Activated CD8-positive, alpha-beta T cell treated with anti-CD3 and anti-CD28 coated beads for 36 hours (primary cell): ENCODE data around the gene CFAP47. TPM values are rescaled to one million over a fixed set of nuclear protein-coding genes. Genes with fewer than 3 reads are reported as not detected.
"Not testable (repeated sequence)": the region's sequence is repeated elsewhere in the genome, so short reads cannot be mapped to it uniquely, and the experiment has no call there.

Experiments used
- ATAC-seq: fragments of 200-7000 bp; cut with Tn5 transposase; one replicate; pipeline ENCODE4 v1.10.0; 2021; ENCODE audit warnings: mild to moderate bottlenecking, moderate library complexity
- CTCF ChIA-PET: fragments of 350-600 bp; sonication (Branson Sonifier 250); formaldehyde crosslinking; loops from one replicate; lab custom pipeline; 2021; ENCODE audit warnings: antibody characterized with exemption; lab: Charles Lee
- POLR2A ChIA-PET: fragments of 350-600 bp; sonication (Branson Sonifier 250); formaldehyde crosslinking; loops from one replicate; lab custom pipeline; 2021; ENCODE audit warnings: antibody characterized with exemption; lab: Charles Lee
- DNase-seq: peaks from one replicate; pipeline ENCODE4 v3.0.0-alpha.2; 2020
- H3K27ac Mint-ChIP-seq: one replicate; pipeline ENCODE4 v1.8.0; 2021; ENCODE audit warnings: mild to moderate bottlenecking, mixed read lengths
- H3K27me3 Mint-ChIP-seq: one replicate; pipeline ENCODE4 v1.8.0; 2021; ENCODE audit warnings: mixed read lengths
- H3K36me3 Mint-ChIP-seq: one replicate; pipeline ENCODE4 v1.8.0; 2021; ENCODE audit warnings: low read depth, mixed read lengths
- H3K4me1 Mint-ChIP-seq: one replicate; pipeline ENCODE4 v1.8.0; 2021; ENCODE audit warnings: low read depth, mixed read lengths
- H3K4me3 Mint-ChIP-seq: one replicate; pipeline ENCODE4 v1.8.0; 2021; ENCODE audit warnings: mild to moderate bottlenecking, moderate library complexity, mixed read lengths
- H3K9me3 Mint-ChIP-seq: one replicate; pipeline ENCODE4 v1.8.0; 2021; ENCODE audit warnings: mixed read lengths
- CTCF ChIP-seq: fragments of 200-600 bp; IDR thresholded peaks from one replicate; pipeline ENCODE4 v1.8.0; 2022; ENCODE audit warnings: antibody characterized with exemption, mild to moderate bottlenecking
- intact Hi-C: fragments of 100-400 bp; cut with micrococcal nuclease; formaldehyde crosslinking; loops from one replicate; pipeline ENCODE4 v1.10.0; 2022
- total RNA-seq, 2 experiments: library from RNA; stranded (reverse); gene quantifications; one replicate each; pipeline ENCODE4 v1.2.3, GENCODE V29; 2021

Gene CFAP47
- total RNA-seq, 2 experiments from 2014 or later: not detected

GRCh38 chrX:36007207-36007606, 87.7 kb downstream of the CFAP47 start:
- DNase-seq (no peak), ATAC-seq (no peak)
- TF ChIP-seq CTCF: no peak
- intact Hi-C loops: no loop called here
- H3K27ac Mint-ChIP-seq: no peak overlapping the region
- H3K4me1 Mint-ChIP-seq: no peaks in the 10 kb centered on the region
- POLR2A ChIA-PET: no interaction called here
- no peaks in the 10 kb centered on the region for H3K27me3 Mint-ChIP-seq
- H3K4me3 Mint-ChIP-seq: no peak overlapping the region
- H3K9me3 Mint-ChIP-seq: no peaks in the 10 kb centered on the region
- CTCF ChIA-PET: no interaction called here
- H3K36me3 Mint-ChIP-seq: no peaks in the 10 kb centered on the region

GRCh38 chrX:36019125-36019524, 99.6 kb downstream of the CFAP47 start:
- no peaks in the 10 kb centered on the region for H3K4me1 Mint-ChIP-seq
- H3K4me3 Mint-ChIP-seq: no peak overlapping the region
- no peaks in the 10 kb centered on the region for H3K27me3 Mint-ChIP-seq
- peaks cover 1% of the 10 kb centered on the region for H3K9me3 Mint-ChIP-seq
- ChIA-PET POLR2A (no interaction called here), CTCF (no interaction called here)
- H3K27ac Mint-ChIP-seq: no peak overlapping the region
- no peak for TF ChIP-seq CTCF
- intact Hi-C loops: no loop called here
- ATAC-seq (no peak), DNase-seq (no peak)
- H3K36me3 Mint-ChIP-seq: no peaks in the 10 kb centered on the region

GRCh38 chrX:36035550-36035949, 116.0 kb downstream of the CFAP47 start:
- ChIA-PET CTCF (no interaction called here), POLR2A (no interaction called here)
- Mint-ChIP-seq H3K36me3 (no peaks in the 10 kb centered on the region), H3K4me3 (no peak overlapping the region), H3K4me1 (no peaks in the 10 kb centered on the region), H3K27me3 (no peaks in the 10 kb centered on the region), H3K9me3 (no peaks in the 10 kb centered on the region), H3K27ac (no peak overlapping the region)
- DNase-seq (no peak), ATAC-seq (no peak)
- intact Hi-C loops: no loop called here
- no peak for TF ChIP-seq CTCF

GRCh38 chrX:36062778-36063177, 143.2 kb downstream of the CFAP47 start:
- DNase-seq: no peak
- ChIA-PET POLR2A (no interaction called here), CTCF (no interaction called here)
- Mint-ChIP-seq H3K9me3 (no peaks in the 10 kb centered on the region), H3K4me3 (no peak overlapping the region), H3K36me3 (no peaks in the 10 kb centered on the region), H3K4me1 (no peaks in the 10 kb centered on the region), H3K27me3 (no peaks in the 10 kb centered on the region), H3K27ac (no peak overlapping the region)
- intact Hi-C loops: no loop called here
- ATAC-seq: no peak
- TF ChIP-seq CTCF: no peak

- POLR2A ChIA-PET: no interaction called here
- no peak for ATAC-seq
- Mint-ChIP-seq H3K27ac (no peak overlapping the region), H3K36me3 (no peaks in the 10 kb centered on the region), H3K27me3 (no peaks in the 10 kb centered on the region), H3K9me3 (peaks cover 4% of the 10 kb centered on the region), H3K4me3 (no peak overlapping the region), H3K4me1 (no peaks in the 10 kb centered on the region)
- DNase-seq: no peak
- no peak for TF ChIP-seq CTCF
- intact Hi-C loops: no loop called here
- CTCF ChIA-PET: no interaction called here
These were observed 151.5 kb downstream of the CFAP47 start for GRCh38 chrX:36071061-36071460.

- not testable (repeated sequence) for H3K27me3 Mint-ChIP-seq
These were observed 155.5 kb downstream of the CFAP47 start for GRCh38 chrX:36075009-36075408.

More at GRCh38 chrX:36075009-36075408, 155.5 kb downstream of the CFAP47 start:
- H3K27ac Mint-ChIP-seq, intact Hi-C loops, POLR2A ChIA-PET, ATAC-seq, H3K36me3 Mint-ChIP-seq, H3K4me3 Mint-ChIP-seq, H3K4me1 Mint-ChIP-seq, CTCF ChIA-PET, H3K9me3 Mint-ChIP-seq, DNase-seq: not testable (repeated sequence)
